Left ventricle myocardium inferior (tissue), 1 donor: ENCODE data around the gene SPTSSA. TPM values are rescaled to one million over a fixed set of nuclear protein-coding genes. Genes with fewer than 3 reads are reported as not detected.
"Not testable (repeated sequence)": the region's sequence is repeated elsewhere in the genome, so short reads cannot be mapped to it uniquely, and the experiment has no call there.

Experiments used
- DNase-seq: peaks from one replicate; pipeline ENCODE4 v3.0.0-alpha.2; 2020
- H3K27ac ChIP-seq: fragments of 200-600 bp; replicated peaks from 2 replicates; pipeline ENCODE4 v1.8.0; 2021
- H3K27me3 ChIP-seq: fragments of 200-600 bp; 2 replicates; pipeline ENCODE4 v1.8.0; 2021; ENCODE audit warnings: low read depth
- H3K36me3 ChIP-seq: fragments of 200-600 bp; 2 replicates; pipeline ENCODE4 v1.8.0; 2021
- H3K4me1 ChIP-seq: fragments of 200-600 bp; 2 replicates; pipeline ENCODE4 v1.8.0; 2021
- H3K4me3 ChIP-seq: fragments of 200-600 bp; 2 replicates; pipeline ENCODE4 v1.8.0; 2021; ENCODE audit warnings: mild to moderate bottlenecking, moderate library complexity
- H3K9me3 ChIP-seq: fragments of 200-600 bp; replicated peaks from 2 replicates; pipeline ENCODE4 v1.8.0; 2021
- CTCF ChIP-seq: fragments of 200-600 bp; IDR thresholded peaks from 2 replicates; pipeline ENCODE4 v1.8.0; 2021; ENCODE audit warnings: antibody characterized with exemption, mild to moderate bottlenecking, borderline replicate concordance
- intact Hi-C: fragments of 100-400 bp; cut with micrococcal nuclease; formaldehyde crosslinking; loops from one replicate; pipeline ENCODE4 v1.11.0; 2022
- total RNA-seq: library from RNA; stranded (reverse); fragmentation: NEBNext Ultra II Directional; extraction: Animal tissue kit (Norgen Biotek cat#: 25700); gene quantifications from one replicate; pipeline ENCODE4 v1.2.1, GENCODE V29; 2021
- donor health status: DM: no; HTN: yes; CAD: no; lungs with severe emphysema.

The SPTSSA gene
- total RNA-seq, 1 donor from 2014 or later: 13.5 TPM

- Histone ChIP-seq H3K4me3 (no peak overlapping the region), H3K36me3 (peaks cover 7% of the 10 kb centered on the region), H3K27me3 (no peaks in the 10 kb centered on the region), H3K27ac (no peak overlapping the region), H3K9me3 (no peaks in the 10 kb centered on the region), H3K4me1 (peaks cover 5% of the 10 kb centered on the region)
- intact Hi-C loops: no loop called here
- no peak for DNase-seq
- TF ChIP-seq CTCF: no peak
Measured at GRCh38 chr14:34436118-34436905, 25.7 kb downstream of the SPTSSA start.

GRCh38 chr14:34433957-34434356 is 28.1 kb downstream of the SPTSSA start:
- Histone ChIP-seq H3K36me3 (peaks cover 7% of the 10 kb centered on the region), H3K27me3 (no peaks in the 10 kb centered on the region), H3K4me3 (no peak overlapping the region), H3K9me3 (no peaks in the 10 kb centered on the region), H3K27ac (no peak overlapping the region), H3K4me1 (peaks cover 5% of the 10 kb centered on the region)
- intact Hi-C loops: no loop called here
- DNase-seq: no peak
- no peak for TF ChIP-seq CTCF

- not testable (repeated sequence) for H3K36me3 ChIP-seq, H3K4me3 ChIP-seq
Measured at GRCh38 chr14:34428102-34428466, 34.0 kb downstream of the SPTSSA start.

GRCh38 chr14:34426313-34427295 is 35.4 kb downstream of the SPTSSA start:
- no peaks in the 10 kb centered on the region for H3K36me3 ChIP-seq
- H3K27ac ChIP-seq: no peak overlapping the region
- H3K4me1 ChIP-seq: no peaks in the 10 kb centered on the region
- intact Hi-C loops: no loop called here
- no peaks in the 10 kb centered on the region for H3K27me3 ChIP-seq
- no peak for TF ChIP-seq CTCF
- H3K4me3 ChIP-seq: no peak overlapping the region
- DNase-seq: no peak
- H3K9me3 ChIP-seq: peaks cover 3% of the 10 kb centered on the region

More at GRCh38 chr14:34428102-34428466, 34.0 kb downstream of the SPTSSA start:
- H3K9me3 ChIP-seq, intact Hi-C loops, H3K27me3 ChIP-seq, H3K4me1 ChIP-seq, DNase-seq, H3K27ac ChIP-seq: not testable (repeated sequence)

GRCh38 chr14:34425095-34425851 is 36.8 kb downstream of the SPTSSA start:
- peaks cover 17% of the 10 kb centered on the region for H3K9me3 ChIP-seq
- H3K4me3 ChIP-seq: no peak overlapping the region
- no peak overlapping the region for H3K27ac ChIP-seq
- TF ChIP-seq CTCF: no peak
- DNase-seq: no peak
- no peaks in the 10 kb centered on the region for H3K4me1 ChIP-seq
- H3K36me3 ChIP-seq: no peaks in the 10 kb centered on the region
- intact Hi-C loops: no loop called here
- H3K27me3 ChIP-seq: no peaks in the 10 kb centered on the region
